Transverse colon (tissue), 4 donors: ENCODE data around the gene STT3B.

Source experiments
- CTCF ChIP-seq, 5 experiments: fragments of 200-600 bp in 3 of 5; fragments of 450-650 bp in 2 of 5; sonication (generic) in 3 of 5; IDR thresholded peaks; 1 replicate in 2 of 5; 2 replicates in 3 of 5; pipeline ENCODE4 v1.5.1; 2016 to 2017; ENCODE audit warnings: antibody characterized with exemption in 5 of 5, inconsistent platforms in 3 of 5, mild to moderate bottlenecking in 2 of 5, moderate library complexity in 1 of 5
- POLR2A ChIP-seq: fragments of 450-650 bp; IDR thresholded peaks from one replicate; pipeline ENCODE4 v1.6.1; 2016; ENCODE audit warnings: antibody characterized with exemption, mild to moderate bottlenecking, moderate library complexity
- POLR2AphosphoS5 ChIP-seq, 3 donors: sonication (generic); formaldehyde crosslinking; IDR thresholded peaks; one replicate each; pipeline ENCODE4 v1.6.1; 2016; ENCODE audit warnings: antibody characterized with exemption in 3 of 3

DNA sequence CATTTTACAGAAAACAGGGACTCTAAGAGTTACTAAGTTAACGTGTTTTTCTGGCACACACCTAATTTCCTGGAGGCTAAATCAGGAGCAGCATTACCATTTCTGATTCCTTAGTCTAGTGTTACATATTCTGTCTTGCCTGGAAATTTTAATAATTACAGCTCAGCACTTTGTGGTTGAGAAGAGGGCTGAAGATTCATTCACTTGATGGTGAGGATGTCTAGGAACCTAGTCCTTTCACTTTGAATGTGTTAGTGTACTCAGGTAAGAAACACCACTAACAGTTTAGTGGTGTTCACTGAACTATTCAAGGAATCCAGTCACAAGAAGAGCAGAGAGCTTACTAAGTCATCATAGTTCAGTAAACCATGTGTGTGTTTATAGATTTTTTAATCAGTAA lies 102.8 kb downstream of the STT3B start:
- no peak for TF ChIP-seq CTCF (IDR thresholded peaks at IDR 0.05)
- TF ChIP-seq POLR2A = no peak
- TF ChIP-seq POLR2AphosphoS5 (IDR thresholded peaks at IDR 0.05) = no peak
